Activated CD4-positive, alpha-beta T cell treated with anti-CD3 and anti-CD28 coated beads, Interleukin-2, Interleukin-6, amounts not matched to agents 100 ng/mL and 50 ng/mL, durations not matched to agents 16 hours and 8 hours (primary cell): ENCODE measurements around the gene EPS8.

Experiments
- DNase-seq: peaks from one replicate; pipeline ENCODE4 v3.0.0-alpha.2; 2020

The EPS8 gene

DNA sequence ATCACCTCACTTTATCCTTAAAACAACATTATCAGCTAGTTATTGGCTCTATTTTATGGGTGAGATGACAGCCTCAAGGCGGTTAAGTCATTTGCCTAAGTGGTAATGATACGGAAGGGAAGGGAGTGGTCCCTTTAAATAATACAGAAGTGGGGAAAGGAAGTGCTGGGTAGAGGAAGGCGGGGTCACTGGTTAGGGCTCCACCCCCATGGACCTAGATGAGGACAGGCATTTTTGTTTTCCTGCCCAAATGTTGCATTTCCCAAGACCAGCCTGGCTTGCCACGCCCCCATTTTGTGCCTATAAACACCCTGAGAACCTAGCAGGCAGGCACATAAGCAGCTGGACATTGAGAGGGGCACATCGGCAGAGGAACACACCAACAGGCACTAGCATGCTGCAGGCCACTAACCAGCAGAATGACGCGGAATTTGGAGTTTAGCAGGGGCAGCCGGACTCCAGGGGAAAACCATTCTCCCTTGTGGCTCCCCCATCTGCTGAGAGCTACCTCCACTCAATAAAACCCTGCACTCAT, 100.9 kb downstream of the EPS8 start:
- no peak for DNase-seq

- no peak for DNase-seq
These were observed 101.6 kb downstream of the EPS8 start for GRCh38 chr12:15687583-15687982.

- DNase-seq: no peak
These were observed 104.1 kb downstream of the EPS8 start for GRCh38 chr12:15684896-15685658.

GRCh38 chr12:15682826-15683225, 106.4 kb downstream of the EPS8 start:
- no peak for DNase-seq

DNA sequence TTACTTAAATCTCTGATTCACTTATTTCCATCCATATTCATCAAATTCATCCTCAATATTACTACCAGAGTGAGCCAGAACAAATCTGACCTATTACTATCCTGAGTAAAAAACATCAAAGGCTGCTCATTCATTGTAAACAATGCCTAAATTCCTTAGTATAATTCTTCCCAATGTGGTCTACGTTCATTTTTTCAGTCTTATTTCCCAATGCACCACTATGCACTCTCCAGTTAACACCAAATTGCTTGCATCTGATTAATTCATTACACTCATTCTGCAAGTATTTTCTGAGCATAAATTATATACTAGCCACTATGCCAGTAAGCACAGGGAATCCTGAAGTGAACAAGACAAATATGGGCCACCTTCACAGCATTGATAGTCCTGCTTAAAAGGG, 110.0 kb downstream of the EPS8 start:
- DNase-seq: no peak

DNA sequence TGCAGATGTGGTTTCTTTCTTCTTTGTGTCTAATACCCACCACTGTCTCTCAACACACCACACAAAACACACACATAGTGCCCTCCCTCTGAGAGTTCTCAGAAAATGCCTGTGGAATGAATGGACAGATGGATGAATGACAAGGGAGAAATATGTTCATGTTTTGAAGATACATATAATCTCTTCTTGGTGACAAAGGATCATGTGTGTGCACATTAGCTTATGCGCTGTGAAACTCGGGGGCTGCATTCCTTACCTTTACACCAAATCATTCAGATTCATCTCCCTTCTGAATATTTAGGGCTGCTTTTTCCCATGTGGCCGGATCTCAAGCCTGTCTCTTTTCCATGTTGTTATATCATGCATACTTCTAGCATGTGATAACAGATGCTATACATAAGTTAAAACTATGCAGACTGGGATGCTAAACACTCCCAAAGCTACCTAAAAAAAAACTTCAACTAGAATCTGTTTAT, 111.4 kb downstream of the EPS8 start:
- no peak for DNase-seq

GRCh38 chr12:15677228-15677627, 112.0 kb downstream of the EPS8 start:
- DNase-seq: no peak

- no peak for DNase-seq
These were observed 116.4 kb downstream of the EPS8 start for GRCh38 chr12:15672671-15673270.

DNA sequence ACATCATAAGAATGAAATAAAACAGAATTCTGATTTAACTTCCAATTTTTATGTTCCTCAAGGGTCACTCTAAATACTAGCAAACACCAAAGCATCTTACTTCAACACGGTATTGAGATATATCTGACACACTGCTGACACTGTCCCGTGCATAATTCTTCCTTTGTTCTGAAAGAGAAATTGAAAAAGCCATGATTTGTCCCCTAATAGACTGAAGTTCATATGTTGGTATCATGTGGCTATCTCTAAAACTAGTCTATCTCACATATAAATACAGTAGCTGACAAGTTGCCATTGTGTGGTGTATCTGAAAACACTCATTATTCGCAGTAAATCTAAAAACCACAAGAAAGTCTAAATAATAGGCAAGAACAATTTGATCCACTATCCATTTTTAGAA, 118.4 kb downstream of the EPS8 start:
- no peak for DNase-seq

GRCh38 chr12:15669256-15669948, 119.8 kb downstream of the EPS8 start:
- DNase-seq: no peak

- DNase-seq: no peak
These were observed 124.7 kb downstream of the EPS8 start for GRCh38 chr12:15664491-15664890.

- DNase-seq: no peak
These were observed 126.1 kb downstream of the EPS8 start for GRCh38 chr12:15662983-15663659.

- DNase-seq: no peak
These were observed 126.7 kb downstream of the EPS8 start for GRCh38 chr12:15662303-15662980.

DNA sequence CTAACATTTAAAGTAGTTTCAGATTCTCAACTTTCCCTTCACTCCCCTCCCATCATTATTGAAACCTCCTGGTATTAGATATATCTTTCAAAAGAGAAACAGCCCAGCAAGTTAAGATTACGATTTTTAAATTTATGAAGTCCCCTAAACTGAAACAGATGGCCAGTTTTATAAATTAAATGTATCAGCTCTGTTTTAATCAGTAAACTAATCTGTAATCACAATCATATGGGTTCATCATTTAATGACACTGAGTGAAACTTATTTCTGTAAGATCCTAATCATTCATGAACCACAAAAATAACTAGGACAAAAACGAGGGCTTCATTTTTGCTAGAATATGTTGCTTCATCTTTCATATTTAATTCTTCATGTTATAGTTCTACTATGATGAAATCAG, 137.8 kb downstream of the EPS8 start:
- no peak for DNase-seq

DNA sequence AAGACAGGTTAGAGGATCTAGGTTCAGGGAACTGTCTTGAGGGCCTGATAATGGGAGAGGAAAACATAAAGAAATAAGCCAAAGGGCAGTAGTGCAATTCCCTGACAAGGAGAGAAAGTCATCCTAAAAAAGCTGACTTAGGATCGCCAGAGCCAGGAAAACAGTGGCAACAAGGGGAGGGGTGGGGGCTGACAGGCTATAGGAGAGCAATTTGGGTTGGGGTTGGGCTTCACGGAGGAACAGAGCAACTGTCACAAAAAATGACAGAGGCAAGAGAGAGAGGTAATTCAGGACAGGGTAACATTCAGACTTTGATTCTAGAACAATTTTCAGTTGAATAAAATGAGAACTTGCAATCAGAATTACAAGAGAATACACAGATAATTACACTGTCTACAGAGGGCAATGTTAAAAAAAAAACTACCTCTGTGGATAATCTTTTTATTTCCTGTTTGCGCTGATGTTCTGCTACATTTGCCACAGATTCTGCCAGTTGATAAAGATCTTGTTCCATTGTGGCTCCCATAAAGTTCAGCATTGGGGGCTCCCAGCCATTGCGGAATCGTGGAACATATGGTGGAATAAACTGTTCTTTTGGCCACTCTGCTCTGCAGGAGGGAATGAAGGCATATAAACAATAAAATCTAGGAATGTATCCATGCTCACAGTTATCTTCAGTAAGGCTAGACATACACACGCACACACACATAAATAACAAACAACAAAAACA, 138.6 kb downstream of the EPS8 start:
- DNase-seq: no peak

DNA sequence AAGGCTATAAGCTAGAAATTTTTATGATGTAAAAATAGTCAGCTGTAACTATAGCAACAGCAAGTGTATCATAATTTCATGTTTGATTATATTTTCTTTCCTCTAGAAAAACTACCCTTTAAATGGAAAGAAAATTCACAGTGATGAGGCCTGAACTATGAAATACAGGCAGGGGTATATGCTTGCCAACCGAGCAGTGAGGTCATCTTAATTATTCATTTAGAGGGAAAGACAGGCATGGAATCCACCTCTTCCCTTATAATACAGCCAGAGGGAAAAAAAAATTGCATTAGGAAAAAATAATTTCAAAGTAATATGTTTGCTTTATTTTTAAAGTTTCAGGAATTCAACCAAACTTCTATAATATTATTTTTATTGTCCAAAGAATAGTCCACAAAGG, 139.8 kb downstream of the EPS8 start:
- DNase-seq: no peak

DNA sequence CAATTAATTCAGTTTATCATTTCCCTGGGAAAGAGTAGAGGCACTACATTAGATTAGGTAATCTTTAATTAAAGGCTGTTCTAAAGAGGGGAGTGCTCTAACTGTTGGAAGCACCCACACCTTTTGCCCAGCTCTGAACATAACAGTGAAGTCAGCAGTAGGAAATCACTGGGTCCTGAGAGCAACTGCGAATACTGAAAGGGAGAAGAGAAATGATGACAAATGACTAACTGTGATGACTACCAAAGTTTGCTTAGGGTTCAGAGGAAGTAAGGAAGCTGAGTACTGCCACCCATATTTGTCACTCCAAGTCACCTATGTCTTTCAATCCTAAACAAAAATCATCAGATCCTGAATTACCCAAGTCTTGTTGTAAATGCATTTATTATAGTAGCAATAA, 140.6 kb downstream of the EPS8 start:
- no peak for DNase-seq

DNA sequence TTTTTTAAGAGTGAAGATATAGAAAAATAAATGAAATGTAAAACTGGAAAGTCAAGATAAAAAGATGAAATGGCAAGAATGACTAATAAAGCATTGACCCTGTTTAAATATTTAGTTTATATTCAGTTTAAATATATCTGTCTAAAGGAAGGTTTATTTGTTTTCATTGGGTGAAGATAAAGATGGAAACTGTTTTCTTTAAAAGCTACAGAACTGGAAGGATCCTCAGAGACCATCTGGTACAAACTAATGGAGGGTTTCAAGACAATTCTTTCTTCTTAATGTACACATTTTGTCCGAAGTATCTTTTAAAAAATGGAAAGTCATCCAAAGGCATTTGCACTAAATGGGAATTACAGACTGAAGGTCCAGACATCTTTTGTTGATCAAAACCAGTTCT, 142.6 kb downstream of the EPS8 start:
- no peak for DNase-seq

DNA sequence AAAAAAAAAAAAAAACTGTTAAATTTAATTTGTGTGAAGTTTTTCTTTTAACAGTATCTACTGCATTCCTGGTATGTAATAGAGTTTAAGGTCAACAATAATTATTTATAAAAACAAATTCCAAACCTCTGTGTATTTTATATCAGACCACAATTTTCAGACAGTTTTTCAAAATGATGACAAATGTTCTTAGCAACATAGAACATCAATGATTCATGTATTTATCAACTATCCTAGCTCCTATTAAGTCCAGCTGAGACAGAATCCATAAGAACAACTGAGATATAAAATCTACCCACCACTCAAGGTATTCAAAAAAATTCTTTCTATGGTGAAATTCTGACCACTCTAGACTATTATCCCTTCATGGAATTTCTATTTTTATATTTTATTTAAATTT, 144.5 kb downstream of the EPS8 start:
- DNase-seq: no peak

GRCh38 chr12:15638231-15638630, 151.0 kb downstream of the EPS8 start:
- no peak for DNase-seq

GRCh38 chr12:15636060-15636890, 152.9 kb downstream of the EPS8 start:
- DNase-seq: no peak
